NOMO-1 (cell line): ENCODE data around the gene ASTL.

ENCODE experiments used
- DNase-seq, 2 experiments: peaks; one replicate each; lab custom pipeline; 2025; ENCODE audit not compliant: unreplicated experiment in 2 of 2; lab: John Stamatoyannopoulos, UW

The ASTL gene

GRCh38 chr2:96103761-96104486 lies 34.4 kb downstream of the ASTL start:
- peak in 1 of 2 experiments; percentile 5 for DNase-seq

GRCh38 chr2:96103187-96103601 lies 35.1 kb downstream of the ASTL start:
- no peak for DNase-seq

DNA sequence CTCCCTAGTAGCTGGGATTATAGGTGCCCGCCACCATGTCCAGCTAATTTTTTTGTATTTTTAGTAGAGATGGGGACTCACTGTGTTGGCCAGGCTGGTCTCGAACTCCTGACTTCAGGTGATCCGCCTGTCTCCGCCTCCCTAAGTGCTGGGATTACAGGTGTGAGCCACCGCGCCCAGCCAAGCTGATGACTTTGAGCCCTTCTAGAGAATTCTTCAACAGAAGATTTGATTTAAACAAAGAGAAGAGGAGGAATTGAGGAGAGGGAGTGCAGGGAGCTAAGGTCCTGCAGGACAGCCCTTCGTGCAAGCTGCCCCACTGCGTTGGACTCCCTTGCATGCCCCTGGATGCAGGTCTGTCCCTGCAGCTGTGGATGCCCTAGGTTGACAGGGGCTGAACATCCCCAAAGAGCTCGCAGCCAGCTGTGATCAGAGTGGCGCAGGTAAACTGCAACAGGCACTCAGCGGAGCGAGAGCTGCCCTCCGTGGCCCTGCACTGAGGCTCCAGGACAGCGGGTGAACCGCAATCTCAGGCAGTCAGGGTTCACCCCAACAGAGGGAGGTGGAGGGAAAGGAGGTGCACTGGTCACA lies 35.6 kb downstream of the ASTL start:
- DNase-seq, result no peak

GRCh38 chr2:96100893-96101304 lies 37.4 kb downstream of the ASTL start:
- no peak for DNase-seq

DNA sequence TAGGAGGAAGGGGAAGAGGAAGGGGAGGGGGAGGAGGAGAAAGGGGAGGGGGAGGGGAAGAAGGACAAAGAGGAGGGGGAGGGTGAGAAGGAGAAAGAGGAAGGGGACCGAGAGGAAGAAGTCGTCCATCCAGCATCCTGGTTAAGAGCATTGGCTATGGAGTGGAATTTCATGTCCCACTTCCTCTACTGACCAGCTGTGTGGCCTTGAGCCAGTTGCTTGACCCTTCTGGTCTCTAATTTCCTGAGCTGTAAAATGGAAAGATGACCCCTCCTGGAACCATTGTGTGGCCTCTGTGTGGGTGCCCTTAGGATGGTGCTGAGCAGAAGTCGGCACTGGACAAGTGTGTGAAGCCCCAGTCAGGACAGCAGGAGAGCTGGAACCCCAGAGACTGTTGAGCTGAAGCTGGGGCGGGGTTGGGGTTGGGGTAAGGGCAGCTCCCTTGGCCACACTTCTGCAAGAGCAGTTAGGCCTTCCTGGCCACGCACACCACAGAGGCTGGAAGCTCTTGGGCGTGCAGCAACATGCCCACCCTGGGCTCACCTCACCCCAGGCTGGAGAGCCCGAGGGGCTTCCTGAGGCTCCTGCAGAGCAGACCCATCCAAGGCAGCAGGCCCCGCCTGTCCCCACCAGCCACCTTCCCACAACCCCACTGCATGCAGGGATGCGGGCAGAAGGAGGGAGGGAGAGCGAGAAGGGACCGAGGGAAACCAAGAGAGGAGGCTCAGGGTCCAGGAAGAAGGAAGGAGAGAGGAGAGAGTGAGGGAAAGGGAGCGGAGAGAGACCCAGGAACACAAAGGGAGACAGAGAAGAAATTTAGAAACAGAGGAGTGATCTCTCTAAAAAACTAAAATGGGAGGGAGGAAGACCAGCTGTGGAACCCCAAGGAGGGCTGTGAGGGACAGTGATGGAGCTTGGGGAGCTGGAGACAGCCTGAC lies 38.2 kb downstream of the ASTL start:
- DNase-seq, result no peak

DNA sequence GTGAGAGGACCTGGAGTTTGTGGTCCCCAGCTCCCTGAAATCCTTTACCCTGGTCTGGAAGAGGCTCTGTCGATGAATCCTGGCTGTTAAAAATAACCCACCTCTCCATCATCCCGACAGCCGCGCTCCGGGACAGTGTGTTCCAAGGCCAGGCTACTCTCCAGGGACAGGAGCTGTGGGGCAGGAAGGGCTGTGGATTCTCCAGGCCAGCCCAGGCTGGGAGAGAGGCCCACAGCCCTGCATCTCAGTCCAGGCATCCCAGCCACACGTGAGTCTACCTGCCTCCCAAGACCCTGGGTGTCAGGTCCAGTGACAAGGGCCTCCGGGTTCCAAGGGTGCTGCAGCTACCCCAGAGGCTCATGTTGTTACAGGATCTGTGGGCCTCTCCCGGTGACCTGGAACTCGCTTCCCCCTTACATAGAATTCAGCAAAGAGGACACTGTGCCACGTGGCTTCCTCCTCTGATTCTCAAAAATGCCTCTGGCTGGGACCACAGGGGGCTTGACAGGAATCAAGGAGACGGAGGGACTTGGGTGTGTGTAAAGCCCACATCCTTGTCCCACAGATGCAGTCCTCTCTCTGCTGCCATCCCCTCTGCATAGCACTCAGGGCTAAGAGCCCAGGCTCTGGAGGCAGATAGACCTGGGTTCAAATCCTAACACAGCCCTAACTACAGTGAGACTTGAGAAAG lies 39.3 kb downstream of the ASTL start:
- DNase-seq, result no peak

DNA sequence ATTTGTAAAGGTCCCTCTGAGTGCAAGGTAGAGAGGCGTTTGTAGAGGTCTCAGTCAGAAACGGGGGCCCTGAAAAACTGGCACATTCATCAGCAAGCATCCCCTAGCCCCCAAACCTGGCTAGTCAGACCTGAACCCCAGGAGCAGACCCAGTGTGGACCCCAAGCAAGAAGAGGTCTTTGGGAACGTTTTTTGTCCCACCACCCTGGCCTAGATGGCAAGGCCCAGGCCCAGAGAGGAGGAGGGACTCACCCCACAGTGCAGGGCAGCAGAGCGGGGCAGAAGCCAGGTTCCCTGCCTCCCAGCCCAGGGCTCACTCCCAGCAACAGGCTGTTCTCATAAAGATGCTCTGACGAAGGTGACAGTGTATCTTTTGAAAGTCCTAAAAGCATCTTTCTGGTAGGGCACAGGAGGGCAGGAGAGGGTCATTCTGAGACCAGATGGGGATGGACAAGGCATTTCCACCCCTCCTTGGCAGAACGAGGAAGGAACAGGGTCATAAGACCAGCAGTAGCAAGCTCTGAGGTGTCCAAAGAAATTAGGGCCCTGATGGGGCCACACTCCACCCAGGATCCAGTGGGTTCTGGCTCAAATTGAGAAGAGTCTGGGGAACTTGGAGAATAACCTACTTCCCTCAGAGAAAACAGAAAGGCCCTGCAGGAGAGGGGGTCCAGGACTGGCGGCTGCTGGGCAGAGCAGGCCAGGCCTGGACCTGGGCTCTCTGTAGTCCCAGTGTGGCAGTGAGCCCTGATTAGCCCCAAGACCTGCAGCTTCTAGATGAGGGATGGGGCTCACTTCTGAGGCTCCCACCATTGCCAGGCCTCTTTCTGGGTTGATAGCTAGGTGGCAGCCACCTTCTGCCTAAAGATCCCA lies 40.1 kb downstream of the ASTL start:
- DNase-seq, result no peak

DNA sequence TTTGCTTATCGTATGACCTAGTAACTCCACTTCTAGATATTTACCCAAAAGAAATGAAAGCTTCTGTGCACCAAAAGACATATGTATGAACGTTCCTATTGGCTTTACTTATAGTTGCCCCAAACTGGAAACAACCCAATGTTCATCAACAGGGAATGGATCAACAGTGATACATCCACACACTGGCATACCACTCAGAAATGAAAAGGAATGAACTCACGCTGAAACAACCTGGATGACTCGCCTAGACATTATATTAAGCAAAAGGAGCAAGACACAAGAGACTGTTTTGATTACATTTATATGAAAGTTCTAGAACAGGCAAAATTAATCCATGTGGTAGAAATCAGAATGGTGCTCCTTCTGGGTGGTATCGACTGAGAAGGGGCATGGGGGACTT lies 40.9 kb downstream of the ASTL start:
- no peak for DNase-seq

- DNase-seq, result no peak
These were observed 43.1 kb downstream of the ASTL start for GRCh38 chr2:96095116-96095636.

- no peak for DNase-seq
These were observed 44.8 kb downstream of the ASTL start for GRCh38 chr2:96093528-96093927.

GRCh38 chr2:96092951-96093350 lies 45.4 kb downstream of the ASTL start:
- peak in 1 of 2 experiments; percentile 19 for DNase-seq

DNA sequence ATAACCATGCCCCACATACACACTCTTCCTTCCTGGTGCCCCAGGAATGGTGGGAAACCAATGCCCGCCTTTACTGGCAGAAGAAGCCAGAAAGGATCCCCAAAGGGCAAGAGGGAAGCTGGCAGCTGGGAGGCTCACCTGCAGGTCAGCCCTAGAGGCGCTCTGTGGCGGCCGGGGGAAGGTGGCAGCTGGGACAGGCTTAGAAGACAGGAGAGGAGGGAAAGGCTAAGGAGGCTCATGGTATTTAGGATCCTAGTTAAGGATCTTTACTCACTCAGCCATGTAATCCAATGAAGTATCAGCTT lies 45.8 kb downstream of the ASTL start:
- DNase-seq, result no peak

- DNase-seq, result no peak
These were observed 46.4 kb downstream of the ASTL start for GRCh38 chr2:96091711-96092572.

GRCh38 chr2:96091141-96091710 lies 47.1 kb downstream of the ASTL start:
- no peak for DNase-seq

- DNase-seq, result no peak
These were observed 47.9 kb downstream of the ASTL start for GRCh38 chr2:96090196-96090926.

DNA sequence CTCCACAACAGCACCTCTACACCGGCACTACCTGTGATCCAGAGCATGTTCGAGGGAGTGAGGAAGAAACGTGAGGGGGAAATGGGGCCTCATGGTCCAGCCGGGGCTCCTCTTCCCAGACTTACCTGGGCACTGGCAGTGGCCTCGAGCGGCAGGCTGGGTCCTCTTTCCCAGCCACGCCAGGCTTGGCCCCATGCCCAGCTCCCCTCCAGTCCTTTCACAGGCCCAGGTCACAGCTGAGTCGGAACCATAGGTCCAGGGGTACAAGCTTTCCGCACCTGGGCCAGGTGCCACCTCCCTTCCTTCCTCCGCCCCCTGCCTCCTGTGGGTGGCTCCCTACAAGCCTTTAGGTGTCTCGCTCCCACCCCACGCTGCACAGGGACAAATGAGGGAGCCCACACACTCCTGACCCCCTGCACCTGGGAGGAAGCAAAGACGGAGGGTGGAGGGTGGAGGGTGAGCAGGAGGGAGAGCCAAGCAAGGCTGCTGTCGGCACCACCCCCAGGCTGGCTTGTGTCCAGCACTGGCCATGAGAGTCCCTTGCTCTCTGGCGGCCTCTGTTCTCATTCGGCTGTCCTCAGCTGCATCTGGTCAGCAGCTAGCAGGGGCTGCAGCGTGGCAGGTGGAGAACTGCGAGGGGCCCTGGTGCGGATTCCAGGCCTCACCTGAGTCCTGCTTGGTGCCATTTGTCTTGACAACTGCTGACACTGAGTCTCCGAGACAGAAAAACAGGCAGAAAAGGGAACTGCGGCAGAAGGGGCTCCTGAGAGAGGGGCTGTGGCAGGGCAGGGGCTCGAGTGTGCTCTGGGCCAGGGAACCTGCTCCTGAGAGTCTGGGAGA lies 48.7 kb downstream of the ASTL start:
- DNase-seq, result no peak
